LNCaP clone FGC (cell line): ENCODE measurements around the gene SLC25A26.

ENCODE experiments used
- DNase-seq: peaks from one replicate; pipeline ENCODE4 v3.0.0-alpha.2; 2011; ENCODE audit warnings: low read depth
- H3K4me3 ChIP-seq: 2 replicates; pipeline ENCODE4 v1.5.1; 2011; ENCODE audit warnings: mild to moderate bottlenecking, low read depth, low read length, control low read depth
- TF ChIP-seq, protein P1 (sequence below): IDR thresholded peaks from 2 replicates; pipeline ENCODE4 v1.5.1; 2012; ENCODE audit warnings: mild to moderate bottlenecking; ENCODE audit not compliant: control insufficient read depth, insufficient read depth; ENCODE audit errors: extremely low read depth

The SLC25A26 gene, protein sequence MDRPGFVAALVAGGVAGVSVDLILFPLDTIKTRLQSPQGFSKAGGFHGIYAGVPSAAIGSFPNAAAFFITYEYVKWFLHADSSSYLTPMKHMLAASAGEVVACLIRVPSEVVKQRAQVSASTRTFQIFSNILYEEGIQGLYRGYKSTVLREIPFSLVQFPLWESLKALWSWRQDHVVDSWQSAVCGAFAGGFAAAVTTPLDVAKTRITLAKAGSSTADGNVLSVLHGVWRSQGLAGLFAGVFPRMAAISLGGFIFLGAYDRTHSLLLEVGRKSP

DNA sequence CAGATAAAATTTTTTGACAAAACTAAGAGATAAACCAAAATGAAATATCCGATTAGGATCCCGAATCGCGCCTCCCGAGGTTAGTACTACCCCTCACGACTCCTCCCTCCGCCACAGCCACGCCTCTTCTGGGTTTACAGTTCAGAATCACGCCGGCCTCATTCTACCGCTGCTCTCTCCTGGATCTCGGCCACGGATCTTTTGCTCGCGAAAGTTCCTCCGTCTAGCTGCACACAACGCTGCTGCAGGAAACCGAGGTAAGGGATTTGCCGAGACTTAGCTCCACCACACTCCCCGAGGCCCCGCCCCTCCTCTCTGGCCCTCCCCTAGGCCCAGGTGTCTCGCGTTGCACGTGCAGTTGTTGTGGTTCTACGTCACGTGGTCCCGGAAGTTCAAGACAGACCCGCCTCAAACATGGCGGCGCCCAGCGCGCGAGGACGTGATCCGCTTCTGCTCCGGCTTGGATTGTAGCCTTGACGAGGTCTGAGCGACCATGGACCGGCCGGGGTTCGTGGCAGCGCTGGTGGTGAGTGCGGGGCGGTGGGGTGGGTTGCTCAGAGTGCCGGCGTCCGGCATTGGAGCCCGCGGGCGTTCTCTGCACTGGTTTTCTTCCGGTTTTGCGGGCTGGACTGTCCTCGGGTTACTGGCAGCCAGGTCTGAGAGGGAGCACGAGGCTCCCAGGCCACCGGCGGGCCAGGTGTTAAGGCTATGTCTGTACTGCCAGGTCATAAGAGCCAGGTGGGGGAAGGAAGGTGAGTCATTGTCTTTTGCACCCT, at the start of gene SLC25A26:
Gene SLC25A26, plus strand, starts transcription at position 400 of the 776 bp plus-strand sequence. Its CDS starts 94 bp downstream, at position 494.
- TF ChIP-seq, protein P1, sequence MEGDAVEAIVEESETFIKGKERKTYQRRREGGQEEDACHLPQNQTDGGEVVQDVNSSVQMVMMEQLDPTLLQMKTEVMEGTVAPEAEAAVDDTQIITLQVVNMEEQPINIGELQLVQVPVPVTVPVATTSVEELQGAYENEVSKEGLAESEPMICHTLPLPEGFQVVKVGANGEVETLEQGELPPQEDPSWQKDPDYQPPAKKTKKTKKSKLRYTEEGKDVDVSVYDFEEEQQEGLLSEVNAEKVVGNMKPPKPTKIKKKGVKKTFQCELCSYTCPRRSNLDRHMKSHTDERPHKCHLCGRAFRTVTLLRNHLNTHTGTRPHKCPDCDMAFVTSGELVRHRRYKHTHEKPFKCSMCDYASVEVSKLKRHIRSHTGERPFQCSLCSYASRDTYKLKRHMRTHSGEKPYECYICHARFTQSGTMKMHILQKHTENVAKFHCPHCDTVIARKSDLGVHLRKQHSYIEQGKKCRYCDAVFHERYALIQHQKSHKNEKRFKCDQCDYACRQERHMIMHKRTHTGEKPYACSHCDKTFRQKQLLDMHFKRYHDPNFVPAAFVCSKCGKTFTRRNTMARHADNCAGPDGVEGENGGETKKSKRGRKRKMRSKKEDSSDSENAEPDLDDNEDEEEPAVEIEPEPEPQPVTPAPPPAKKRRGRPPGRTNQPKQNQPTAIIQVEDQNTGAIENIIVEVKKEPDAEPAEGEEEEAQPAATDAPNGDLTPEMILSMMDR = no peak
- H3K4me3 ChIP-seq = peak within 1 kb of the TSS; percentile 89
- peak; percentile 95 for DNase-seq

DNA sequence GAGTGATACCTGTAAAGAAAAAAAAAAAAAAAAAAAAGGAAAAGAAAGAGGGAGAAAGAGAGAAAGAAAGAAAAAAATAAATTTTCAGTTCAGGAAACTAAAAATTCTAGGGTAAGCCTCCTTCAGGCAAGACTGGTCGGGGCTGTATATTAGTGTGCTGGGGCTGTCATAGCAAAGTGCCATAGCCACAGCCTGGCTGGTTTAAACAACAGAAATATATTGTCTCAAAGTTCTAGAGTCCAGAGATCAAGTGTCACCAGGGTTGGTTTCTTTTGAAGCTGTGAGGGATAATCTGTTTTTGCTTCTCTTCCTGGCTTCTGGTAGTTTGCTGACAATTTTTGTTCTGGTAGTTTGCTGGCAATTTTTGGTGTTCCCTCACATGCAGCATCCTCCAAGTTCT, 48.4 kb upstream of the SLC25A26 start:
- no peak for DNase-seq
- no peak overlapping the region for H3K4me3 ChIP-seq
- TF ChIP-seq, protein P1 = no peak

DNA sequence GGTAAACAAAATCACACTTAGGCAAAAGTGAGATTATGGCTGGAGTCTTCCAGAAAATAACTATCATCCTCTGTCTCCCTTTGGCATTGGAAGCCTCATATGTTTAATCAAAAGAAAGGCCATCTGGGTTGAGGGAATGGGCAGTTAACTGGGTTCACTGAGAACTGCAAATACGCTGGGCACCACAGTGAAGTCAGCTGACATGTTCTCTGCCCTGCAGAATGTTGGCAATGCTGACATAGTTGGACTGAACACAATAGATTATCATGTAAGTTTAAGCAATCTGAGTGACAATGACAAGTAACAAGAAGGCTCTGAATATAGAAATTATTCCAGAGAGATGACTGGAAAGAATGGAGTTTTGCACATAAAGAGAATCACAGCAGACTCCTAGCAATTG, 43.8 kb upstream of the SLC25A26 start:
- H3K4me3 ChIP-seq = no peak overlapping the region
- TF ChIP-seq, protein P1 = no peak
- no peak for DNase-seq

DNA sequence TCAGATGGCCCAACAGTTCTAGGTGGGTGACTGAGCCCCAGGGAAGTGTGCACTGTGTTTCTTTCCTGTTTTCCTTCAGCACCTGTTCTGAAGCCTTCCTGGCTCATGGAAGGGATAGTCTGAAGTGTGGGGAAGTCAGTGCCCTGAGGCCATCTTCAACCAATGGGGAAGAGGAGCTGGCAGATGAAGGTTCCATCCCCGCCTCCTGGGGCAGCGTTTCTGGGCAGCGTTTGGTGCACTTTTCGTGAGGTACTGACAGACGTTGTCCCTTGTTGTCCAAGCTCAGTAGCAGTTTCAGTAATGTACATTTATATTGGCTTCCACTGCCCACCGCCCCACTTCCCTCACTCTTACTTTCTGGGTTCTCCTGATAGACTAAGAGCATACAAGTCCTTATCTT, 42.6 kb upstream of the SLC25A26 start:
- DNase-seq = no peak
- no peak overlapping the region for H3K4me3 ChIP-seq
- TF ChIP-seq, protein P1 = no peak

DNA sequence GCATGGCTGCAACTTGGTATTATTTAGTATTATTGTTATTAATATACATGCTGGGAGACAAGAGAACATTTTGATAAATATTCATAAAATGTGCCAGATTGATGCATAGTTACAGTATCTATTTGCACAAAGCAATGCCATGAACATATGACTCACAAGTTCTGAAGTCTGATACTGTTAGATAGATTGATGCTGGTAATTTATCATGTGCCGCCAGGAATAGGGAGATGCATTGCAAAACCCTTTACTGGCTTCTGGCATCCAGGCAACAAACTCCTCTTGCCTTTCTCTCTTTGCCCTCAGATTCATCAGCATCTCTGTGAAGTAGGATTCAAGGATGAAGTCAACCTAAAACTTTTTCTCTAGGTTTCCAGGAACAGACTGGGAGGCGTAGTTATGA, 41.0 kb upstream of the SLC25A26 start:
- TF ChIP-seq, protein P1 = no peak
- no peak for DNase-seq
- no peak overlapping the region for H3K4me3 ChIP-seq

DNA sequence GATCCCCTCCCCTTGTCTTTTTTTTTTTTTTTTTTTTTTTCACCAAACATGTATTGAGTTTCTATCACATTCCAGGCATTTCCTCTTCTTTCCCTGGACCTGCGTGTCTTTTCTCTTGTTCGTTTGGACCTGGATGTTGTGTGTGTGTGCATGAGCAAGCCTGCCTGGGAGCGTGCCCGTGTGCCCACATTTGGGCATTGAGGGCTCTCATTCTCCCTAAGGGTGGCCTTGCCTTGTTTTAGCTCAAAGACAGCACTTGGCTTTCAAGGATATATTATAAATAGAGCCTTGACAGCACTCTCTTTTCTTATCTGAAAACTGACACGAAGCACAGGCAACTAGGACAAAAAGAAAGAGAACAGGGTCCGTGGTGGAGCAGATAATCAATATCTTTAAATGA, 39.0 kb upstream of the SLC25A26 start:
- TF ChIP-seq, protein P1 = no peak
- no peak overlapping the region for H3K4me3 ChIP-seq
- no peak for DNase-seq
